Activated gamma-delta T cell treated with anti-CD3 and anti-CD28 coated beads, Interleukin-2, amount 50 U/mL, for 16 hours (primary cell): Measurements from ENCODE around the gene PARD6G.
"Not testable (repeated sequence)": the region's sequence is repeated elsewhere in the genome, so short reads cannot be mapped to it uniquely, and the experiment has no call there.

Experiments
- DNase-seq: peaks from one replicate; pipeline ENCODE4 v3.0.0-alpha.2; 2020; ENCODE audit warnings: low read depth

PARD6G gene, protein sequence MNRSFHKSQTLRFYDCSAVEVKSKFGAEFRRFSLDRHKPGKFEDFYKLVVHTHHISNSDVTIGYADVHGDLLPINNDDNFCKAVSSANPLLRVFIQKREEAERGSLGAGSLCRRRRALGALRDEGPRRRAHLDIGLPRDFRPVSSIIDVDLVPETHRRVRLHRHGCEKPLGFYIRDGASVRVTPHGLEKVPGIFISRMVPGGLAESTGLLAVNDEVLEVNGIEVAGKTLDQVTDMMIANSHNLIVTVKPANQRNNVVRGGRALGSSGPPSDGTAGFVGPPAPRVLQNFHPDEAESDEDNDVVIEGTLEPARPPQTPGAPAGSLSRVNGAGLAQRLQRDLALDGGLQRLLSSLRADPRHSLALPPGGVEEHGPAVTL

DNA sequence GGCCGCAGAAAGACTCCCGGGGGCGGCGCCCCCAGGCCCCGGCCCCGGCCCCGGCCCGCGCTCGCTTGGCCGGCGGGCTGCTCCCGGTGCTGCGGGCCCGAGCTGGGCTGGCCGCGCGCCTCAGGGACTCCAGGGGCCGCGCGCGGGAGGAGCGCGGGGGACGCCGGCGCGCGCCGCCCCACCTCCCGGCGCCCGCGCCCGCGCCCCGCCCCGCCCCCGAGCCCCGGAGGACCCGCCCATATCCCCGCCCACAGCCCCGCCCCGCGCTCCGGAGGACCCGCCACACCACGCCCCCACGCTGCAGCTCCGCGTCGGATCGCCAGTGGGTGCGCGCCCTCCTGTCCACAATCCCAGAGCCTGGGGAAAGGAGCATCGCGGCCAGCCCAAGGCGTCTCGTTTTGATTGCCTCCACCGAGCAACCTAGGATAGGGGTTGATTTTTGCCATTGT is at the start of gene PARD6G:
Gene PARD6G (minus strand): TSS at position 122 of the 449 bp plus-strand sequence. CDS start 166 bp downstream, outside the sequence.
- peak; percentile 39 for DNase-seq

GRCh38 chr18:80262241-80263033 is 15.1 kb upstream of the PARD6G start:
- DNase-seq, result not testable (repeated sequence)

DNA sequence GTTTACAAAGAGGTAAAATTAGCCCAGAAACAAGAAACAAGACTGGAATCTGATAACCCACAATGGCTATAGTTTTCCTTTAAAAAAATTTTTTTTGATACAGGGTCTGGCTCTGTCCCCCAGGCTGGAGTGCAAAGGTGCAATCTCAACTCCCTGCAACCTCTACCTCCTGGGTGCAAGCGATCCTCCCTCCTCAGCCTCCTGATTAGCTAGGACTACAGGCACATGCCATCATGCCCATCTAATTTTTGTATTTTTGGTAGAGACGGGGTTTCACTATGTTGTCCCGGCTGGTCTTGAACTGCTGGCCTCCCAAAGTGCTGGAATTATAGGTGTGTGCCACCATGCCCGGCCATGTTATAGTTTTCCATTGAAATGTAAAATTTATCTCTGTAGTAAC is 12.3 kb upstream of the PARD6G start:
- no peak for DNase-seq

DNA sequence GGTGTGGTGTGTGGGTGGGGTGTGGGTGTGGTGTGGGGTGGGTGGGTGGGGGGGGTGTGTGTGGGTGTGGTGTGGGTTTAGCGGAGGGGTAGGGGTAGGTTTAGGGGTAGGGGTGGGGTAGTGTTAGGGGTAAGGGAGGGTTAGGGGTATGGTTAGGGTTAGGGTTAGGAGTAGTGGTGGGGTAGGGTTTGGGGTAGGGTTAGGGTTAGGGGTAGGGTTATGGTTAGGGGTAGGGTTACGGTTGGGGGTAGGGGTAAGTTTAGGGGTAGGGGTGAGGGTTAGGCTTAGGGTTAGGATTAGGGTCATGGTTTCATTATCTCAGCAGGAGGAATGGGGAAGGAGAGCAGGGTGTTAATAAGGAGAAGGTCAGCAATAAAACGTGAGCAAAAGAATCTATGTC is 11.3 kb upstream of the PARD6G start:
- no peak for DNase-seq

GRCh38 chr18:80257579-80258543 is 10.5 kb upstream of the PARD6G start:
- peak; percentile 30 for DNase-seq

- DNase-seq, result no peak
Measured at GRCh38 chr18:80254971-80255500, 7.7 kb upstream of the PARD6G start.

- DNase-seq, result no peak
Measured at GRCh38 chr18:80253871-80254492, 6.7 kb upstream of the PARD6G start.

DNA sequence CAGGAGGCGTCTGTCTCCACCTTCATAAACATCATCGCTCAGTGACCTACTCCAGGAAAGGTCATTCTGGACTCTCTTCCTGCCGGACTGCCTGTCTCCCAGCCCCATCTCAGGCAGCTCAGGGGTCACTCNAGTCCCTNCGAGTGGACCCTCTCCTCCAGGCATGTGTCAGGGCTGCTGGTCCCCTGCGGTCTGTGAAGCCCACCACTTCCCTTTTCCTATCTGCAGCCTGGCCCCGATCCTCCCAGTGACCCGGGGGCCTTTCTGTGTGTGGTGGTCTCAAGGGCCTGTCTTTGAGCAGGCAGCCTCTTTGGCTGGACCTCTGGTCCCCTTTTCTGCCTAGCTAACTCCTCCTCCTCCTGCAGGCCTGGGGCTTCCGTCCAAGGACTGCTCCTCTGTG is 5.9 kb upstream of the PARD6G start:
- no peak for DNase-seq

- DNase-seq, result no peak
Measured at GRCh38 chr18:80252136-80252535, 4.8 kb upstream of the PARD6G start.

GRCh38 chr18:80251700-80252099 is 4.4 kb upstream of the PARD6G start:
- no peak for DNase-seq

GRCh38 chr18:80250740-80251364 is 3.5 kb upstream of the PARD6G start:
- no peak for DNase-seq

DNA sequence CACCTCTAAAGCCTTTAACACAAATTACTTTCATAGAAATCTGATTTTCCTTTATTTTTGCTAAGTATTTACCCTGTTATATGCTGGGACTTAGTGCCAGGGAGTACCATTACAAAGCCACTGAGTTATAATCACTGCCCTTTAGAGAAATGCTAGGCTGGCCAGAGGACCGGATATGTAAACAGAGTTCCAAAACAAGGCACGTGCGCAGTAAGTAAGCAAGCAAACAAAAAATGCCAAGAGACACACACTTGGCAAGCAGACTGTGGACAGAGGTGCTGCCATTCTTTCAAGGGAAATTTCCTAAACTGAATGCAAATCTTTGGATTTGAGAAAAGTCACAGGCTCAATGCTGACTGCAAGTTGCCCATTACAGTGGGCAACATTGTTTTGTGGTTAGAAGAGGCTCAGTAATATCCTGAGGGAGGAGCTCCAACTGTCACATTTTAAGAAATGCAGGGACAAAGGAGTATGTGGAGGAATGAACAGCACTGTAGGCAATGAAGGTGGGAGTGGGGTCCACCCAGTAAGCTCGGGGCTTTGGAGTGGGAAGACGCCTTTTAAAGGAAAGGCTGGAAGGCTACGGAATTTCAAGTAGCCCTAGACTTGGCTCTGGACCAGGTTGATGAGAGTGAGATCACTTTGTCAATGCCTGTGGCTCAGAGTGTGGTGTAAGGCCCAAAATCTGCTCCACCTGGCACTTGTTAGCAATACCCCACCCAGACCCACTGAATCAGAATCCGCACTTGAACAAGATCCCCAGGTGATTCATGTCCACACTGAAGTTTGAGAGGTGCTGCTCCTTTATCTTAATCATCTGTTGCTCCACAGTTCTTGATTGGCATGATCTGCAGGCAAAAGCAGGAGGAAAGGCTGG is 2.1 kb upstream of the PARD6G start:
- no peak for DNase-seq

DNA sequence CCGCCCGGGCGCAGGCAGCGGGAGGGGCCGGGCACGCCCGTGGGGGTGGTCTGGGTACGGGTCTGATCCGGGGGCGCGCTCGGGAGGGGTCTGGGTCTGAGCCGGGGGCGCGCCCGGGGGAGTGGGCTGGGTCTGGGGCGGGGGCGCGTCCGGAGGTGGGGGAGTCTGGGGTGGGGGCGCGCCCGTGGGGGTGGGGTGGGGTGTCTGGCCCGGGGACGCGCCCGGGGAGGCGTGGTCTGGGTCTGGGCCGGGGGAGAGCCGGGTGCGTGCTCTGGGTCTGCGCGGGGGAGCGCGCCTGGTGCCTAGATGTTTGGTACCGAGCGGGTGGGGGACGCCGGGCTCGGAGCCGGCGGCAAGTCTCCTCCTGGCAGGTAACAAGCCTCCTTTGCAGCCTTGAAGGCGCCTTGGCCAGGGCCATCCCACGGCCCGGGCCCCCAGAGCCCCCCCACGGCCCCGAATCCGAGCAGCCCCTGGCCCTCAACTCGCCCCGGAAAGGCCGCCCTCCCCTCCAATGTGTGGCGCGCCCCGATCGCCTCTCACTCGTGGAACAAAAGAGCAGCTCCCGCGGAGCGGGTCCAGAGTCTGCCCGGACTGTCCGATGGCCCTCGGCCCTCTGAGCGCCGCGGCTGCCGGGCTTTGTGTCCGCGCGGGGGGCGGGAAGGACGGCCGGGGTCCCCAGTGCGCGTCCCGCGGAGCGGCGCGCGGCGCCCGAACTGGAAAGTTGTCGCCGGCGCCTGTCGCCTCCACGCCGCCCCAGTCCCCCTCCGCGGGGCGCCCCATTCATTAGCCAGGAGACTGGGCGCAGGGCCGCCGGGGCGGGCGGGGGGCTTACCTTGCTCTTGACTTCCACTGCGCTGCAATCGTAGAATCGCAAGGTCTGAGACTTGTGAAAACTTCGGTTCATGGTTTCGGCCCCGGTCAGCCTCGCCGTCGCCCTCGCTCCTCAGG is 595 bp downstream of the PARD6G start:
- DNase-seq, result no peak

GRCh38 chr18:80245781-80246444 is 1.4 kb downstream of the PARD6G start:
- DNase-seq, result no peak

- DNase-seq, result no peak
Measured at GRCh38 chr18:80244956-80245730, 2.2 kb downstream of the PARD6G start.

DNA sequence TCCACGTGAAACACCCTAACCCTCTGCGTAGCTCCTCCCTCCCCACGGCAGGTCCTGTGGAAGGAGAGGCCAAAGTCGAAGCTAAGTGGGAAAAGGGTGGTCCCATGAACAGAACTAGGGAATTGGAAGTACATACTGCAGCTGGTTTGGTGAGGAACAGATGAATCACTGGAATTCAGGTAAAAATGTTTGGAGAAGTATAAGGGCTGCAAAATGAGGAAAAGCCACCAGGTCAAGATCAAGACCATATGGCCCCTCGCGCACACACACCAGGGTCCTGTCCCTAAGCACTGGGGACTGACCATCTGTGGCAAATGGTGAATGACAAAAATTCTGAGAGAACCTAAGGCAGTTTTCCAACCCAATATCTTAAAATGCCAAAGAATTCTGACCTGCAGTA is 3.1 kb downstream of the PARD6G start:
- DNase-seq, result no peak

GRCh38 chr18:80243204-80243603 is 4.1 kb downstream of the PARD6G start:
- no peak for DNase-seq
